CD4-positive, alpha-beta T cell (primary cell): ENCODE data around the gene EBPL. TPM values are rescaled to one million over a fixed set of nuclear protein-coding genes. Genes with fewer than 3 reads are reported as not detected.

Source experiments
- ATAC-seq: fragments of 200-7000 bp; cut with Tn5 transposase; one replicate; pipeline ENCODE4 v1.10.0; 2022; ENCODE audit warnings: mild to moderate bottlenecking; ENCODE audit not compliant: poor library complexity
- CTCF ChIA-PET: fragments of 350-600 bp; sonication (Branson Sonifier 250); formaldehyde crosslinking; loops from one replicate; lab custom pipeline; 2021; ENCODE audit warnings: antibody characterized with exemption, inconsistent platforms; lab: Charles Lee
- POLR2A ChIA-PET: fragments of 350-600 bp; sonication (Branson Sonifier 250); formaldehyde crosslinking; loops from one replicate; lab custom pipeline; 2021; ENCODE audit warnings: antibody characterized with exemption, inconsistent platforms; lab: Charles Lee
- DNase-seq, 14 experiments: peaks; one replicate each; pipeline ENCODE4 v3.0.0-alpha.2; 2013 to 2020; ENCODE audit warnings: mixed read lengths in 2 of 14
- H3K27ac ChIP-seq, 2 donors: one replicate each; pipeline versions ENCODE4 v1.5.1 to v1.7.0; 2013; ENCODE audit warnings: low read length in 2 of 2, low read depth in 1 of 2, mild to moderate bottlenecking in 1 of 2
- H3K27me3 ChIP-seq, 2 experiments: 1 replicate in 1 of 2; 2 replicates in 1 of 2; pipeline versions ENCODE4 v1.6.1 to v1.7.0; 2013; ENCODE audit warnings: low read length in 2 of 2, control low read depth in 1 of 2, mild to moderate bottlenecking in 1 of 2, moderate library complexity in 1 of 2; ENCODE audit not compliant: insufficient read depth in 2 of 2, control insufficient read depth in 1 of 2
- H3K36me3 ChIP-seq: one replicate; pipeline ENCODE4 v1.6.1; 2013; ENCODE audit warnings: low read length, control low read depth; ENCODE audit not compliant: insufficient read depth
- H3K4me1 ChIP-seq: one replicate; pipeline ENCODE4 v1.6.1; 2013; ENCODE audit warnings: low read length, control low read depth; ENCODE audit not compliant: insufficient read depth
- H3K4me3 ChIP-seq: one replicate; pipeline ENCODE4 v1.5.1; 2013; ENCODE audit warnings: mild to moderate bottlenecking, low read length, moderate library complexity
- H3K9me3 ChIP-seq, 2 experiments: 1 replicate in 1 of 2; 2 replicates in 1 of 2; pipeline versions ENCODE4 v1.6.1 to v1.7.0; 2013; ENCODE audit warnings: low read length in 2 of 2, mild to moderate bottlenecking in 2 of 2, control low read depth in 1 of 2, moderate library complexity in 1 of 2; ENCODE audit not compliant: control insufficient read depth in 1 of 2, insufficient read depth in 1 of 2
- H3K27ac Mint-ChIP-seq: one replicate; pipeline ENCODE4 v1.8.0; 2020; ENCODE audit warnings: mixed read lengths
- H3K27me3 Mint-ChIP-seq: one replicate; pipeline ENCODE4 v1.8.0; 2021; ENCODE audit warnings: mixed read lengths
- H3K36me3 Mint-ChIP-seq: one replicate; pipeline ENCODE4 v1.8.0; 2021; ENCODE audit warnings: low read depth, mixed read lengths
- H3K4me1 Mint-ChIP-seq: one replicate; pipeline ENCODE4 v1.8.0; 2021; ENCODE audit warnings: low read depth, mixed read lengths
- H3K4me3 Mint-ChIP-seq: one replicate; pipeline ENCODE4 v1.8.0; 2020; ENCODE audit warnings: mild to moderate bottlenecking, mixed read lengths
- H3K9me3 Mint-ChIP-seq: one replicate; pipeline ENCODE4 v1.8.0; 2020; ENCODE audit warnings: mixed read lengths
- intact Hi-C, 2 experiments: fragments of 100-400 bp; cut with DNase I in 1 of 2; cut with micrococcal nuclease in 1 of 2; formaldehyde crosslinking; loops; one replicate each; pipeline versions ENCODE4 v1.15.1 to v1.9.0; 2023 to 2025; cut with DNase I, micrococcal nuclease
- polyA plus RNA-seq, 2 donors: library from polyadenylated mRNA; unstranded; fragments of 120-200 nt; gene quantifications; one replicate each; pipeline ENCODE4 v1.2.1, GENCODE V29; 2013
- total RNA-seq, 174 experiments: library from RNA in 2 of 174; stranded (reverse) in 2 of 174; gene quantifications; one replicate each; pipeline ENCODE4 v1.2.3 and lab custom pipeline; 2021 to 2026
- TF ChIP-seq, protein P1 (sequence below): fragments of 200-600 bp; IDR thresholded peaks from one replicate; pipeline ENCODE4 v1.8.0; 2022; ENCODE audit warnings: antibody characterized with exemption, mild to moderate bottlenecking

Gene EBPL
- 10 to 100 TPM; 22.3 to 23.2 TPM for total RNA-seq
- 35.5 TPM for polyA plus RNA-seq (2013, experiment 1 of 2)
- 26.6 TPM for polyA plus RNA-seq (2013, experiment 2 of 2)
- 2.6 to 27.6 (median 10.2) reads per million in 172 experiments for total RNA-seq (lab: John Stamatoyannopoulos, UW)

DNA sequence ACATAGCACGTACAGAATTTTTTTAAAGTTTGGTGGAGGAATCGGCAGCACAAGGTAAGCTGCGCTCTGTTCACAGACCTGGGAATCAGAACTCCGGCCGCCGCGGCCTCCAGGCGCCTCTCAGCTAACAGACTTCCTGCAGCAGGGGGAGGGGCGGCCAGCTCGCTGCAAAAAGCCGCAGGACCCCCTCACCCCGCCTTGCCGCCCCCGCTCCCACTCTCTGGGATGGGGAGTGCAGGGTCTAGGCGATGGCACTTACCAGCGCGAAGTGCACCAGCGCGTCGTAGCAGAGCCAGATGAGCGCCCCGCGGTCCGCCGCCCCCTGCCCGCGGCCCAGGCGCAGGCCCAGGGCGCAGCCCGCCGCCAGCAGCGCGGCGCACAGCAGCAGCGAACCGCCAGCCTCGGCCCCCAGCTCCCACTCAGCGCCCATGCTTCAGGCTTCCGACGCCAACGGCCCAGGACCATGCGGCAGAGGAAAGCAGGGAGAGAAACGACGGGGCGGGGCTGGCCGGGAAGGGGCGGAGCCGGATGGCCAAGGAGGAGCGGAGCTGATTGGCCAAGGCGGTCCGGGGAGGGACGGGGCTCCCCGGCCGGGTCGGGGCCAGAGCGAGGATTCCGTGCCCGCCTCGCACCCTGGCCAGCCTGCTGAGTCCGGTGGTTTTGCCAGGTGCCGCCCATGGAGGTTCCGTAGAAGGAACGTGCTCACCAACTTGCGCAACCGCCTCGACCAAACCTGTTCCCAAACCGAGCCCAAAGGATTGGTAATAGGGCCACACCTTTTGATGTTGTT is at the start of gene EBPL:
Gene EBPL (minus strand): TSS at position 492 of the 790 bp plus-strand sequence. CDS start 62 bp downstream, at position 430.
- POLR2A ChIA-PET: interaction anchor here (0.7 to 1.6 kb wide), 11 partner anchors 9 to 1653 kb away, joined by 3 to 45 read pairs (median 4); partner anchors contain the start of genes CAB39L, KPNA3, NUDT15 and SETDB2
- peak within 1 kb of the TSS; percentile 71 for H3K27ac Mint-ChIP-seq
- ATAC-seq (peak; percentile 95), DNase-seq (peak; percentile 66 to 95 (median 84))
- no peaks in the 10 kb centered on the region for H3K9me3 Mint-ChIP-seq
- peaks cover 53% of the 10 kb centered on the region for H3K4me1 Mint-ChIP-seq
- H3K9me3 ChIP-seq: no peaks in the 10 kb centered on the region
- H3K4me1 ChIP-seq: peaks cover 19% of the 10 kb centered on the region
- H3K4me3 ChIP-seq: peak within 1 kb of the TSS; percentile 93
- intact Hi-C loops: loop anchor here in 1 of 2 experiments (2.0 to 10.0 kb wide), 4 partner anchors 102 to 716 kb away; partner anchors contain the start of genes CAB39L, FNDC3A, KPNA3 and SETDB2
- no peaks in the 10 kb centered on the region for H3K27me3 ChIP-seq
- no peaks in the 10 kb centered on the region for H3K36me3 ChIP-seq
- CTCF ChIA-PET: interaction anchor here (1.2 kb wide), 1 partner anchor 99 kb away, joined by 3 read pairs; no protein-coding TSS in a partner anchor
- peak within 1 kb of the TSS; percentile 49 to 52 for H3K27ac ChIP-seq
- H3K4me3 Mint-ChIP-seq: peak within 1 kb of the TSS; percentile 92
- H3K36me3 Mint-ChIP-seq: peaks cover 18% of the 10 kb centered on the region
- TF ChIP-seq, protein P1, sequence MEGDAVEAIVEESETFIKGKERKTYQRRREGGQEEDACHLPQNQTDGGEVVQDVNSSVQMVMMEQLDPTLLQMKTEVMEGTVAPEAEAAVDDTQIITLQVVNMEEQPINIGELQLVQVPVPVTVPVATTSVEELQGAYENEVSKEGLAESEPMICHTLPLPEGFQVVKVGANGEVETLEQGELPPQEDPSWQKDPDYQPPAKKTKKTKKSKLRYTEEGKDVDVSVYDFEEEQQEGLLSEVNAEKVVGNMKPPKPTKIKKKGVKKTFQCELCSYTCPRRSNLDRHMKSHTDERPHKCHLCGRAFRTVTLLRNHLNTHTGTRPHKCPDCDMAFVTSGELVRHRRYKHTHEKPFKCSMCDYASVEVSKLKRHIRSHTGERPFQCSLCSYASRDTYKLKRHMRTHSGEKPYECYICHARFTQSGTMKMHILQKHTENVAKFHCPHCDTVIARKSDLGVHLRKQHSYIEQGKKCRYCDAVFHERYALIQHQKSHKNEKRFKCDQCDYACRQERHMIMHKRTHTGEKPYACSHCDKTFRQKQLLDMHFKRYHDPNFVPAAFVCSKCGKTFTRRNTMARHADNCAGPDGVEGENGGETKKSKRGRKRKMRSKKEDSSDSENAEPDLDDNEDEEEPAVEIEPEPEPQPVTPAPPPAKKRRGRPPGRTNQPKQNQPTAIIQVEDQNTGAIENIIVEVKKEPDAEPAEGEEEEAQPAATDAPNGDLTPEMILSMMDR: no peak
- no peaks in the 10 kb centered on the region for H3K27me3 Mint-ChIP-seq

DNA sequence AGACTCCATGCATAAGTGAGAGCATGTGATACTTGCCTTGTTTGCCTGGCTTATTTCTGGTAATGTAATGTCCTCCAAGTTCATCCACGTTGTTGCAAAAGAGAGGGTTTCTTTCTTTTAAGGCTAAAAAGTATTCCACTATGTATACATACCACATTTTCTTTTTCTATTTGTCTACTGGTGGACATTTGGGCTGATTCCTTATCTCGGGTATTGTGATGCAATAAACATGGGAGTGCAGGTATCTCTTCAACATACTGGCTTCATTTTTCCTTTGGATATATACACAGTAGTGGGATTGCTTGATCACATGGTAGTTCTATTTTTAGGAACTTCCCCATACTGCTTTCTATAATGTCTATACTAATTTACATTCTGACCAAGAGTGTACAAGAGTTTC is 49.6 kb upstream of the EBPL start:
- TF ChIP-seq, protein P1: no peak
- H3K4me3 ChIP-seq: no peak overlapping the region
- ChIA-PET CTCF (no interaction called here), POLR2A (no interaction called here)
- intact Hi-C loops: no loop called here
- peaks cover 14% of the 10 kb centered on the region for H3K36me3 ChIP-seq
- H3K4me1 Mint-ChIP-seq: no peaks in the 10 kb centered on the region
- H3K4me3 Mint-ChIP-seq: no peak overlapping the region
- H3K27me3 Mint-ChIP-seq: no peaks in the 10 kb centered on the region
- H3K27ac ChIP-seq: no peak overlapping the region
- no peak overlapping the region for H3K27ac Mint-ChIP-seq
- no peaks in the 10 kb centered on the region for H3K4me1 ChIP-seq
- H3K36me3 Mint-ChIP-seq: peaks cover 64% of the 10 kb centered on the region
- ATAC-seq (no peak), DNase-seq (no peak)
- H3K9me3 Mint-ChIP-seq: no peaks in the 10 kb centered on the region
- H3K27me3 ChIP-seq: no peaks in the 10 kb centered on the region
- H3K9me3 ChIP-seq: no peaks in the 10 kb centered on the region

DNA sequence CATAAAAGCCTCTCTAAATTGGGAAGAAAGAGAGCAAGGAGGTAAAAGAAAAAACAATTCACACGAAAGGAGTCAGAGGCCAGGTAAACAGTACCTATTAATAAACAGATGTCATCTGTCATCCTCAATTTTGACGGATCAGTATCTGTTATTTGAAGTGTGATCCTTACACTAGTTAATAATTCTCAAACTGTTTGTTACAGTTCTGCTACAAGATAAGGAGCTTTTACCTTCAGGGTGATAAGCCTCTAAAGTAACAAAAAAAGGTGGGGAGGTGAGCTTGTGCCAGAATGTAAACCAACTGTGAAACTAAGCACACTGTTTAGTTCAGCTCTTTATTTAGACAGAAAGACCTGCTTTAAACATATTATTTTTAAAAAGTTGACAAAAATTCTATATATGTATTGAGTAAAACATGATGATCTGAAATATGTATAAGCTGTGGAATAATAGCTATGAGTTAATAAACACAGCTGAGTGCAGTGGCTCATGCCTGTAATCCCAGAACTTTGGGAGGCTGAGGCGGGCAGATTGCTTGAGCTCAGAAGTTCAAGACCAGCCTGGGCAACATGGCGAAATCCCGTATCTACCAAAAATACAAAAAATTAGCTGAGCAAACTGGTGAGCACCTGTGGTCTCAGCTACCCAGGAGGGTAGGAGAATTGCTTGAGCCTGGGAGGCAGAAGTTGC is 48.4 kb upstream of the EBPL start:
- H3K36me3 ChIP-seq: peaks cover 4% of the 10 kb centered on the region
- H3K4me1 ChIP-seq: no peaks in the 10 kb centered on the region
- H3K27ac ChIP-seq: no peak overlapping the region
- H3K27ac Mint-ChIP-seq: no peak overlapping the region
- no peak overlapping the region for H3K4me3 Mint-ChIP-seq
- H3K27me3 Mint-ChIP-seq: no peaks in the 10 kb centered on the region
- H3K9me3 ChIP-seq: no peaks in the 10 kb centered on the region
- no peak for DNase-seq
- intact Hi-C loops: no loop called here
- ChIA-PET POLR2A (no interaction called here), CTCF (interaction anchor here (1.0 kb wide), 1 partner anchor 11 kb away, joined by 3 read pairs; no protein-coding TSS in a partner anchor)
- H3K36me3 Mint-ChIP-seq: peaks cover 55% of the 10 kb centered on the region
- TF ChIP-seq, protein P1: no peak
- no peaks in the 10 kb centered on the region for H3K4me1 Mint-ChIP-seq
- H3K9me3 Mint-ChIP-seq: no peaks in the 10 kb centered on the region
- H3K27me3 ChIP-seq: no peaks in the 10 kb centered on the region
- H3K4me3 ChIP-seq: no peak overlapping the region
- no peak for ATAC-seq
